ENCODE measurements around the gene DLX6.

The DLX6 gene

GRCh38 chr7:97020996-97021746 lies 15.8 kb downstream of the DLX6 start:
- POLR2A ChIA-PET = no interaction called here
- TF ChIP-seq, protein P1, sequence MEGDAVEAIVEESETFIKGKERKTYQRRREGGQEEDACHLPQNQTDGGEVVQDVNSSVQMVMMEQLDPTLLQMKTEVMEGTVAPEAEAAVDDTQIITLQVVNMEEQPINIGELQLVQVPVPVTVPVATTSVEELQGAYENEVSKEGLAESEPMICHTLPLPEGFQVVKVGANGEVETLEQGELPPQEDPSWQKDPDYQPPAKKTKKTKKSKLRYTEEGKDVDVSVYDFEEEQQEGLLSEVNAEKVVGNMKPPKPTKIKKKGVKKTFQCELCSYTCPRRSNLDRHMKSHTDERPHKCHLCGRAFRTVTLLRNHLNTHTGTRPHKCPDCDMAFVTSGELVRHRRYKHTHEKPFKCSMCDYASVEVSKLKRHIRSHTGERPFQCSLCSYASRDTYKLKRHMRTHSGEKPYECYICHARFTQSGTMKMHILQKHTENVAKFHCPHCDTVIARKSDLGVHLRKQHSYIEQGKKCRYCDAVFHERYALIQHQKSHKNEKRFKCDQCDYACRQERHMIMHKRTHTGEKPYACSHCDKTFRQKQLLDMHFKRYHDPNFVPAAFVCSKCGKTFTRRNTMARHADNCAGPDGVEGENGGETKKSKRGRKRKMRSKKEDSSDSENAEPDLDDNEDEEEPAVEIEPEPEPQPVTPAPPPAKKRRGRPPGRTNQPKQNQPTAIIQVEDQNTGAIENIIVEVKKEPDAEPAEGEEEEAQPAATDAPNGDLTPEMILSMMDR (IDR thresholded peaks at IDR 0.05; ENCODE audit: control extremely low read depth, extremely low read depth, low read depth, missing control alignments) = no peak
- CTCF ChIA-PET = interaction anchor here (1.7 kb wide), 1 partner anchor 1106 kb away, joined by 6 read pairs; no protein-coding TSS in a partner anchor
- DNase-seq (ENCODE audit: extremely low spot score) = no peak

- DNase-seq (ENCODE audit: extremely low spot score) = no peak
- POLR2A ChIA-PET = no interaction called here
- CTCF ChIA-PET = interaction anchor here (1.0 to 1.7 kb wide), 2 partner anchors 945 to 1106 kb away, joined by 3 to 6 read pairs; no protein-coding TSS in a partner anchor
- TF ChIP-seq, protein P1 (IDR thresholded peaks at IDR 0.05; ENCODE audit: control extremely low read depth, extremely low read depth, low read depth, missing control alignments) = no peak
These were observed 16.6 kb downstream of the DLX6 start for GRCh38 chr7:97021747-97022490.

DNA sequence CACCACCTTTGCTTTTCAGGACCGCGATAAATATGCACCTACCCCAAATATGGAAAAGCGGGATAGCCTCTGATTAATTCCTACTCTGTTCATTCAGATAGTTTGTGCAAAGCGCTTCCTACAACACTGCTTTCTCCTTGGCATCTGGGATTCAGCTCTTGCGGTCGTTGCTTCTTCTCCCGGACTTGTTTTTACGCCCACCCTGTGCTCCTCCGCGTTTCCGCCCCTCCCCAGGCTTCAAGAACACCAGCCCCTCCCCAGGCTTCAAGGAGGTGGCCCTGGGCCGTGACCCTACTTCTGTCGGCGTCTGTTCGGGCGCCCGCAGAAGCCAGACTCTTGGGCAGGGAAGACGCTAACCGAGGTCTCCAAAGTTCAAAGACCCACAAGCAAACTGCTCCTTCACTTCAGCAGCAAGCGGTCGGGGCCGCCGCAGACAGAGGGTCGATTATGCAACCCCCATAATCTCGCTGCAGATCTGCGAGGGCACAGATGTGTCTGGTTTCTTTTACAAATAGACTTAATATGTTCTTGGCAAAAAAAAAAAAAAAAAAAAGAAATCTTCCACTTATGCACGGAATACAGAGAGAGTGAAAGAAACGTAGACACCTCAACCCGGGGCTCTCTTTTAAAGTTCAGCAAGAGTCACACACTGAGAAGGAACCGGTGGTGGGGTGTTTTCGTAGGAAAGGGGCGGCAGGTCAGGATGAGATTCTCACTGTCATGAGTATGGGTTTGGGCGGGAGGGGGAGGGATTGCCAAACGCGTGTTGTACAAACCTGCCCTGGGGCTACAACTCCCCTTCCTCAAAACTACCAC lies 17.3 kb downstream of the DLX6 start:
- TF ChIP-seq, protein P1 (IDR thresholded peaks at IDR 0.05; ENCODE audit: control extremely low read depth, extremely low read depth, low read depth, missing control alignments) = no peak
- no peak for DNase-seq (ENCODE audit: extremely low spot score)
- ChIA-PET CTCF (interaction anchor here (1.0 to 1.7 kb wide), 2 partner anchors 946 to 1107 kb away, joined by 3 to 6 read pairs; no protein-coding TSS in a partner anchor), POLR2A (no interaction called here)

DNA sequence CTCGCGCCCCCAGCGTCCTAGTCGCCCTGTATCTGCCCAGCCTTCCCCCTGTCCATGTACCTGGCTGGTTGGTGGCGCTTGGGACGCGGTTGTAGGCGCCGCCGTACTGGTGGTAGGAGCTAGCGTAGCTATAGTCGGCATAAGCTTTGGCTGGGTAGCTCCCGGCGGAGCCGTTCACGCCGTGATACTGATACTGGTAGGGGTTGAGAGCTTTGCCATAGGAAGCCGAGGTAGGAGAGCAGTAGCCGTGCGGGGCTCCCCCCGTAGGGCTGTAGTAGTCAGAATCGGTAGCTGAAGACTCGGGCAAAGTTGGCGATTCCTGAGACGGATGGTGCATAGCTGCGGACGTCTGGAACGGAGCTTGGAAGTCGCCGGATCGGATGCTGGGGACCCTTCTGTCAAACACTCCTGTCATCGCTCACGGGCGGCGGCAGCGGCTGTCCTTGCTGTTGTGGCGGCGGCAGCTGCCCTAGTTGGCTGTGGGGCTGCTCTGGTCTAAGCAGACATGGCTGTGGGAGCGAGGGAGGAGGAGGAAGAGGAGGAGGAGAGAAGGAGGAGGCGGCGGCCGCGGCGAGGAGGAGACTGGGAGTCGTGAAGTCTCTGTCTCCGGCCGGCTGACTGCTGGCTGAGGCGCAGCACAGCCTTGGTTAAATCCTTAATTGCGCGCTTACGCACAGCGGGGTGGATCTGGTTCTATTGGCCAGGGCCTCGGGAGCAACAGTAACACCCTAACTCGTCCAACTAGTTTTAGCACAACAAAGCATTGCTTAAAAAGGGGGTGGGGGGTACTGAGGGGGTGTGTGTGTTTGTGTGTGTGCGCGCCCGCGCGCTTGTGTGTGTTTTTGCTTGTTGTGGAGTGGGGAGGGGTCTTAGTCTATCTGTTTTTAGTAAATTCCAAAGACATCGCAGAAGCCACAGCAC lies 19.1 kb downstream of the DLX6 start, which contains the start of gene DLX5:
Gene DLX5, minus strand, starts transcription at position 623 of the 921 bp plus-strand sequence. Its CDS starts 208 bp downstream, at position 415.
- DNase-seq (ENCODE audit: extremely low spot score) = no peak

DNA sequence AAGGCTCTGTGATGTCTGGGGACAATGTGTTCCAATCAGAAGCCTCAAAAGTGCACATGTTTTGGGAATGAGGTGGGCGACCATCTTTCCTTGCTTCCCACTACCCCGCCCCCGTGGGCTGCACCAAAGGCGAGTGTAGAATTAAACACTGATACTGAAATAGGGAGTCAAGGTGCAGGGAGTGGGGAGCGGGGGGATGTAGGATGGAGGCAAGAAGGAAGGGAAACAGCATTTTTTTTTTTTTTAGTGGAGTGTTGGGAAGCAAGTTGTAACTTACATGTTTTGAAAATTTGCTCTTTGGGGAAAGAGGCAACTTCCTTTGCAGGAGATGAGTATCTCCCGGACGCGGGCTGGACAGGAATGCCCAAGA lies 19.8 kb downstream of the DLX6 start:
- ChIA-PET CTCF (interaction anchor here (1.7 kb wide), 2 partner anchors 12 to 1109 kb away, joined by 4 to 5 read pairs; no protein-coding TSS in a partner anchor), POLR2A (no interaction called here)
- TF ChIP-seq, protein P1 (IDR thresholded peaks at IDR 0.05; ENCODE audit: control extremely low read depth, extremely low read depth, low read depth, missing control alignments) = no peak
- DNase-seq (ENCODE audit: extremely low spot score) = no peak

More for the DNA sequence above, 19.1 kb downstream of the DLX6 start, which contains the start of gene DLX5:
- ChIA-PET CTCF (interaction anchor here (0.7 to 1.7 kb wide), 2 partner anchors 40 to 1109 kb away, joined by 3 to 4 read pairs; no protein-coding TSS in a partner anchor), POLR2A (no interaction called here)
- TF ChIP-seq, protein P1 (IDR thresholded peaks at IDR 0.05; ENCODE audit: control extremely low read depth, extremely low read depth, low read depth, missing control alignments) = no peak

Measured in GM10248 (cell line).